Tibial artery (tissue), 4 donors: ENCODE measurements around the gene ZNF281.

Experiments used
- DNase-seq, 2 donors: peaks; one replicate each; pipeline ENCODE4 v3.0.0-alpha.2; 2019
- H3K27ac ChIP-seq, 2 donors: fragments of 200-600 bp; sonication (generic) in 1 of 2; 1 replicate in 1 of 2; 2 replicates in 1 of 2; pipeline ENCODE4 v1.5.1; 2018 to 2019; ENCODE audit warnings: mild to moderate bottlenecking in 1 of 2
- H3K27me3 ChIP-seq, 2 donors: fragments of 200-600 bp; sonication (generic) in 1 of 2; one replicate each; pipeline versions ENCODE4 v1.5.1 to v1.6.0; 2016 to 2019
- H3K36me3 ChIP-seq, 3 donors: fragments of 200-600 bp; sonication (generic) in 2 of 3; one replicate each; pipeline ENCODE4 v1.5.1; 2016 to 2019; ENCODE audit warnings: mild to moderate bottlenecking in 2 of 3
- H3K4me1 ChIP-seq, 4 donors: fragments of 200-600 bp; sonication (generic) in 2 of 4; 1 replicate in 3 of 4; 2 replicates in 1 of 4; pipeline ENCODE4 v1.5.1; 2016 to 2019
- H3K4me3 ChIP-seq, 2 donors: fragments of 200-600 bp; sonication (generic) in 1 of 2; 1 replicate in 1 of 2; 2 replicates in 1 of 2; pipeline ENCODE4 v1.5.1; 2018 to 2019; ENCODE audit warnings: mild to moderate bottlenecking in 2 of 2
- H3K9me3 ChIP-seq, 3 donors: fragments of 200-600 bp; sonication (generic) in 1 of 3; one replicate each; pipeline ENCODE4 v1.5.1; 2016 to 2019
- CTCF ChIP-seq, 2 experiments: fragments of 200-600 bp in 1 of 2; fragments of 450-650 bp in 1 of 2; IDR thresholded peaks; one replicate each; pipeline ENCODE4 v1.5.1; 2017 to 2019; ENCODE audit warnings: antibody characterized with exemption in 2 of 2, mild to moderate bottlenecking in 1 of 2, moderate library complexity in 1 of 2
- intact Hi-C: fragments of 100-400 bp; cut with DNase I; formaldehyde crosslinking; loops from one replicate; pipeline ENCODE4 v1.15.0; 2023; ENCODE audit warnings: low total_unique reads

The ZNF281 gene

GRCh38 chr1:200409761-200410565, at the start of gene ZNF281:
Gene ZNF281, minus strand, starts transcription at chr1:200410036. Its CDS starts 331 bp downstream, at chr1:200409705.
- intact Hi-C loops: no loop called here
- peak within 1 kb of the TSS; percentile 78 to 80 for H3K4me3 ChIP-seq
- no peaks in the 10 kb centered on the region for H3K9me3 ChIP-seq
- peaks cover 0 to 46% (median 29%) of the 10 kb centered on the region in 4 donors for H3K4me1 ChIP-seq
- DNase-seq: peak; percentile 91 to 96
- no peak for TF ChIP-seq CTCF (IDR thresholded peaks at IDR 0.05)
- H3K27ac ChIP-seq: peak within 1 kb of the TSS; percentile 70 to 74
- no peaks in the 10 kb centered on the region for H3K27me3 ChIP-seq
- no peaks in the 10 kb centered on the region for H3K36me3 ChIP-seq

GRCh38 chr1:200458780-200459179, 48.9 kb upstream of the ZNF281 start:
- no peaks in the 10 kb centered on the region for H3K4me1 ChIP-seq
- H3K9me3 ChIP-seq: no peaks in the 10 kb centered on the region
- H3K27me3 ChIP-seq: peaks cover 0 to 6% of the 10 kb centered on the region in 2 donors
- intact Hi-C loops: no loop called here
- TF ChIP-seq CTCF (IDR thresholded peaks at IDR 0.05): no peak
- H3K27ac ChIP-seq: no peak overlapping the region
- no peak for DNase-seq
- H3K4me3 ChIP-seq: no peak overlapping the region
- H3K36me3 ChIP-seq: no peaks in the 10 kb centered on the region

- intact Hi-C loops: no loop called here
- no peak for TF ChIP-seq CTCF (IDR thresholded peaks at IDR 0.05)
- no peak overlapping the region for H3K27ac ChIP-seq
Measured at GRCh38 chr1:200457810-200458209, 48.0 kb upstream of the ZNF281 start.

GRCh38 chr1:200454425-200454824, 44.6 kb upstream of the ZNF281 start:
- Histone ChIP-seq H3K27me3 (no peaks in the 10 kb centered on the region), H3K27ac (no peak overlapping the region), H3K9me3 (no peaks in the 10 kb centered on the region), H3K4me1 (no peaks in the 10 kb centered on the region), H3K4me3 (no peak overlapping the region), H3K36me3 (no peaks in the 10 kb centered on the region)
- no peak for TF ChIP-seq CTCF (IDR thresholded peaks at IDR 0.05)
- DNase-seq: no peak
- intact Hi-C loops: no loop called here

More at GRCh38 chr1:200457810-200458209, 48.0 kb upstream of the ZNF281 start:
- H3K4me3 ChIP-seq: no peak overlapping the region
- H3K27me3 ChIP-seq: peaks cover 0 to under 1% of the 10 kb centered on the region in 2 donors
- DNase-seq: no peak
- H3K4me1 ChIP-seq: no peaks in the 10 kb centered on the region
- no peaks in the 10 kb centered on the region for H3K36me3 ChIP-seq
- H3K9me3 ChIP-seq: no peaks in the 10 kb centered on the region

- no peaks in the 10 kb centered on the region for H3K9me3 ChIP-seq
- no peak for DNase-seq
- no peaks in the 10 kb centered on the region for H3K27me3 ChIP-seq
- no peak overlapping the region for H3K27ac ChIP-seq
- intact Hi-C loops: no loop called here
- no peak overlapping the region for H3K4me3 ChIP-seq
- no peaks in the 10 kb centered on the region for H3K4me1 ChIP-seq
- TF ChIP-seq CTCF (IDR thresholded peaks at IDR 0.05): no peak
- no peaks in the 10 kb centered on the region for H3K36me3 ChIP-seq
Measured at GRCh38 chr1:200453553-200453905, 43.7 kb upstream of the ZNF281 start.
